ENCODE results near the gene RABGAP1L. TPM values are rescaled to one million over a fixed set of nuclear protein-coding genes. Genes with fewer than 3 reads are reported as not detected.

RABGAP1L gene
- polyA plus RNA-seq, 3 donors: 35.2 to 75.3 (median 63.3) TPM

- DNase-seq: no peak
- H3K4me1 ChIP-seq (ENCODE audit: control insufficient read depth in 1 of 2, insufficient read depth in 2 of 2, low read length in 2 of 2): peaks cover 0 to 4% of the 10 kb centered on the region in 2 donors
- H2AFZ ChIP-seq (ENCODE audit: insufficient read depth, low read depth, low read length, poor library complexity, severe bottlenecking): no peak overlapping the region
- H3K27ac Mint-ChIP-seq: no peak overlapping the region
- no peaks in the 10 kb centered on the region for H3K9me3 Mint-ChIP-seq
- H3K36me3 Mint-ChIP-seq: peaks cover 5 to 6% of the 10 kb centered on the region in 2 donors
- H3K4me3 Mint-ChIP-seq: no peak overlapping the region
- H3K36me3 ChIP-seq (replicated peaks in 1 of 2; ENCODE audit: control insufficient read depth in 1 of 2, insufficient read depth in 2 of 2, low read length in 2 of 2): no peaks in the 10 kb centered on the region
- no peaks in the 10 kb centered on the region for H4K20me1 ChIP-seq (ENCODE audit: insufficient read depth, low read length)
- no peak for TF ChIP-seq CTCF (IDR thresholded peaks at IDR 0.05)
- H3K27me3 ChIP-seq (ENCODE audit: control insufficient read depth in 2 of 2, insufficient read depth in 2 of 2, low read length in 2 of 2): no peaks in the 10 kb centered on the region
- no peak overlapping the region for H3K4me2 ChIP-seq (replicated peaks; ENCODE audit: extremely low read depth, low read length, poor library complexity, severe bottlenecking)
- H3K9ac ChIP-seq (ENCODE audit: insufficient read depth, low read length, poor library complexity, severe bottlenecking): no peak overlapping the region
- H3K79me2 ChIP-seq (ENCODE audit: insufficient read depth, low read length): no peaks in the 10 kb centered on the region
- no peak overlapping the region for H3K27ac ChIP-seq (ENCODE audit: low read depth in 1 of 2, low read length in 2 of 2)
- intact Hi-C loops (cut with micrococcal nuclease): no loop called here
- no peak overlapping the region for H3K4me3 ChIP-seq (replicated peaks in 1 of 3; ENCODE audit: low read depth in 2 of 3, low read length in 3 of 3)
- peaks cover 11% of the 10 kb centered on the region for H3K4me1 Mint-ChIP-seq
- no peaks in the 10 kb centered on the region for H3K9me3 ChIP-seq (replicated peaks in 1 of 2; ENCODE audit: control insufficient read depth in 1 of 2, insufficient read depth in 1 of 2, low read length in 2 of 2)
- peaks cover 0 to 2% (median 0%) of the 10 kb centered on the region in 3 donors for H3K27me3 Mint-ChIP-seq (ENCODE audit: low read depth in 3 of 3)
Observed at GRCh38 chr1:174265282-174265681, 106.0 kb downstream of the RABGAP1L start.

GRCh38 chr1:174266476-174266875 lies 107.2 kb downstream of the RABGAP1L start:
- intact Hi-C loops (cut with micrococcal nuclease): no loop called here
- no peak for DNase-seq
- Histone ChIP-seq H3K9me3 (replicated peaks in 1 of 2; ENCODE audit: control insufficient read depth in 1 of 2, insufficient read depth in 1 of 2, low read length in 2 of 2) (no peaks in the 10 kb centered on the region), H3K9ac (ENCODE audit: insufficient read depth, low read length, poor library complexity, severe bottlenecking) (no peak overlapping the region), H4K20me1 (ENCODE audit: insufficient read depth, low read length) (no peaks in the 10 kb centered on the region), H3K4me1 (ENCODE audit: control insufficient read depth in 1 of 2, insufficient read depth in 2 of 2, low read length in 2 of 2) (peaks cover 0 to 4% of the 10 kb centered on the region in 2 donors), H3K27ac (ENCODE audit: low read depth in 1 of 2, low read length in 2 of 2) (no peak overlapping the region), H3K4me3 (replicated peaks in 1 of 3; ENCODE audit: low read depth in 2 of 3, low read length in 3 of 3) (no peak overlapping the region), H3K27me3 (ENCODE audit: control insufficient read depth in 2 of 2, insufficient read depth in 2 of 2, low read length in 2 of 2) (no peaks in the 10 kb centered on the region), H3K4me2 (replicated peaks; ENCODE audit: extremely low read depth, low read length, poor library complexity, severe bottlenecking) (no peak overlapping the region), H3K36me3 (replicated peaks in 1 of 2; ENCODE audit: control insufficient read depth in 1 of 2, insufficient read depth in 2 of 2, low read length in 2 of 2) (no peaks in the 10 kb centered on the region), H2AFZ (ENCODE audit: insufficient read depth, low read depth, low read length, poor library complexity, severe bottlenecking) (no peak overlapping the region), H3K79me2 (ENCODE audit: insufficient read depth, low read length) (no peaks in the 10 kb centered on the region)
- Mint-ChIP-seq H3K27ac (no peak overlapping the region), H3K4me1 (peaks cover 11% of the 10 kb centered on the region), H3K36me3 (peaks cover 6% of the 10 kb centered on the region in 2 donors), H3K9me3 (no peaks in the 10 kb centered on the region), H3K4me3 (no peak overlapping the region), H3K27me3 (ENCODE audit: low read depth in 3 of 3) (peaks cover 0 to 2% (median 0%) of the 10 kb centered on the region in 3 donors)
- no peak for TF ChIP-seq CTCF (IDR thresholded peaks at IDR 0.05)
- WGBS (ENCODE audit: insufficient coverage): no CpG with 5 or more reads among the region's 2 CpGs

Data from CD14-positive monocyte (primary cell).